Myometrial cell (primary cell): ENCODE results near the gene TTC39C. TPM values are rescaled to one million over a fixed set of nuclear protein-coding genes. Genes with fewer than 3 reads are reported as not detected.

Experiments used
- total RNA-seq: library from RNA; depleted of rRNA; stranded (reverse); fragments of >200 nt; gene quantifications from 2 replicates; pipeline ENCODE4 v1.2.3, GENCODE V29; 2015

Gene TTC39C
- total RNA-seq: 20.5 and 20.9 TPM in 2 replicates

GRCh38 chr18:24014062-24014985, at the start of gene TTC39C:
Gene TTC39C (plus strand): TSS chr18:24014754. CDS start chr18:24014872, 118 bp downstream.

DNA sequence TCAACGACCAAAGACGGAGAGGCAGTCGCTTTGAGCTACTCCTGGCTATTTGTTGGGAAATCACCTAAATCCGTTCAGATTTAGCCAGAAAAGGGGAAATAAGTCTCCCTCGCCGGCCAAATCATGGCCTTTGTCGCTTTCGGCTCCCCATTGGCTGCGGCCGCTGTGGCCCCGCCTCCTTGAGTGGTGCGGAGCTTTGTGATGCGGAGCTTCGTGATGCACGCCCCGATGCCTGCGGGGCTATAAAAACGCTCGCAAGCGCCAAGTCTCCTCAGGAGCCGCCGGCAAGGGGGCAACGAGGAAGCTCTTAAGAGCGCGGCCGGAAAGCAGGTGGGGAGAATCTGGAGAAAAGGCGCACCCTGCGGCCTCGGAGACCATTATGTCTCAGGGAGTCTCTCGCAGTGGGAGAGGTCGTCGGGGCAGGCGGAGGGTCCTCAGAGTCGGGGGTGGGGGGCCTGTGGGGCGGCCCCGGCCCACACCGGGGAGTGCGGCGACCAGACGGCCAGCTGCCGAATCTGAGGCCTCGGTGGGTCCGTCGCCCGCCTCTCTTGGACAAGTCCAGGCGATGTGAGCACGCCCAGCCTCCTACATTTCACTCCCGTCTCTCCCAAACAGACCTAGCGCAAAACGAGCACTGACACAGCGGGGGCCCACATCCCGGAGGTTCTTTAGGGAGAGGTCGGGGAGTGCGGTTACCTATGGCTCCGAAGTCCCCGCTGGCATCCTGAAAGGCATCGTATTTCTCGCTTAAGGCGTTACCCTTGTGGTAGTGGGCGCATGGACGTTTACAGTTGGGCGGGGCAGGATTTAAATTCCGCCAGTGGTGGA, 124.4 kb downstream of the TTC39C start, which contains the start of gene CABYR:
Gene CABYR (plus strand): TSS at position 274 of the 828 bp plus-strand sequence. CDS start 4,053 bp downstream, outside the sequence.

Other genes starting within 250 kb of the TTC39C start
- gene CABYR, start 124.3 kb downstream of the TTC39C start, total RNA-seq: 4.0 and 15.1 TPM in 2 replicates